HepG2 (cell line): ENCODE measurements around the gene ADGRL2. TPM values are rescaled to one million over a fixed set of nuclear protein-coding genes. Genes with fewer than 3 reads are reported as not detected.

Experiments
- ATAC-seq: fragments of 200-7000 bp; cut with Tn5 transposase; 3 replicates; pipeline ENCODE4 v1.9.1; 2020; ENCODE audit warnings: mild to moderate bottlenecking, moderate library complexity
- BruUV-seq: library from RNA; stranded (reverse); fragments of 400-500 nt; replicated peaks from 2 replicates; lab custom pipeline; 2021; lab: Mats Ljungman, UMichigan
- CTCF ChIA-PET: fragments of 300-600 bp; formaldehyde crosslinking; extraction: SDS; loops from one replicate; lab custom pipeline; 2021; ENCODE audit warnings: low total read pairs, inconsistent platforms, low intra/inter-chr PET ratio; lab: Yijun Ruan, JAX
- POLR2A ChIA-PET: fragments of 350-600 bp; sonication (Branson Sonifier 250); formaldehyde crosslinking; loops from one replicate; lab custom pipeline; 2020; ENCODE audit warnings: antibody characterized with exemption, inconsistent platforms; lab: Yijun Ruan, JAX
- DNase-seq: peaks from one replicate; pipeline ENCODE4 v3.0.0-alpha.2; 2015; ENCODE audit warnings: low spot score
- FAIRE-seq: peaks from 3 replicates; lab custom pipeline; 2011; peaks lifted over from hg19 to GRCh38; lab: Jason Lieb, UNC
- H2AFZ ChIP-seq: one replicate; pipeline ENCODE4 v1.6.1; 2011; ENCODE audit warnings: low read length, inconsistent platforms
- H3K27ac ChIP-seq: fragments of 300-600 bp; 3 replicates; pipeline ENCODE4 v1.8.0; 2011; ENCODE audit warnings: mixed run types, mild to moderate bottlenecking, mixed read lengths, low read length, inconsistent platforms; ENCODE audit not compliant: insufficient read depth; ENCODE audit errors: extremely low read length
- H3K27me3 ChIP-seq, 2 experiments: fragments of 200-600 bp in 1 of 2; 2 replicates in 1 of 2; 3 replicates in 1 of 2; pipeline versions ENCODE4 v1.6.0 to v1.8.0; 2011; ENCODE audit warnings: low read length in 2 of 2, mild to moderate bottlenecking in 2 of 2, moderate library complexity in 2 of 2, inconsistent platforms in 1 of 2; ENCODE audit not compliant: insufficient read depth in 2 of 2, control insufficient read depth in 1 of 2
- H3K36me3 ChIP-seq, 2 experiments: fragments of 200-600 bp in 1 of 2; replicated peaks in 1 of 2; 2 replicates in 1 of 2; 3 replicates in 1 of 2; pipeline versions ENCODE4 v1.5.1 to v1.8.0; 2011; ENCODE audit warnings: low read length in 2 of 2, inconsistent platforms in 1 of 2; ENCODE audit not compliant: insufficient read depth in 2 of 2, control insufficient read depth in 1 of 2
- H3K4me1 ChIP-seq: 2 replicates; pipeline ENCODE4 v1.5.1; 2012; ENCODE audit warnings: low read length, inconsistent platforms; ENCODE audit not compliant: insufficient read depth
- H3K4me2 ChIP-seq: 2 replicates; pipeline ENCODE4 v1.6.0; 2011; ENCODE audit warnings: low read depth, low read length, inconsistent platforms
- H3K4me3 ChIP-seq, 3 experiments: fragments of 200-600 bp in 1 of 3; sonication (generic), shearing (Covaris generic) in 1 of 3; replicated peaks in 1 of 3; 2 replicates each; pipeline ENCODE4 v1.5.1; 2011 to 2016; ENCODE audit warnings: low read length in 3 of 3, inconsistent platforms in 2 of 3, low read depth in 2 of 3, mild to moderate bottlenecking in 2 of 3, control low read depth in 1 of 3, mixed read lengths in 1 of 3; ENCODE audit not compliant: insufficient read depth in 1 of 3
- H3K79me2 ChIP-seq: one replicate; pipeline ENCODE4 v1.6.1; 2011; ENCODE audit warnings: low read length, inconsistent platforms; ENCODE audit not compliant: insufficient read depth
- H3K9ac ChIP-seq: 2 replicates; pipeline ENCODE4 v1.6.0; 2011; ENCODE audit warnings: mild to moderate bottlenecking, low read depth, low read length, inconsistent platforms; ENCODE audit not compliant: insufficient read depth
- H3K9me3 ChIP-seq: 2 replicates; pipeline ENCODE4 v1.5.1; 2012; ENCODE audit warnings: mild to moderate bottlenecking, low read length
- H4K20me1 ChIP-seq: 2 replicates; pipeline ENCODE4 v1.6.0; 2011; ENCODE audit warnings: inconsistent platforms, mild to moderate bottlenecking, low read length, moderate library complexity; ENCODE audit not compliant: insufficient read depth
- DRAP1 ChIP-seq: IDR thresholded peaks from 2 replicates; pipeline ENCODE4 v1.6.1; 2016; ENCODE audit warnings: missing genetic modification reagents, missing compliant biosample characterization
- FOXA1 ChIP-seq, 2 experiments: fragments of 450-650 bp in 1 of 2; sonication (generic) in 1 of 2; formaldehyde crosslinking in 1 of 2; IDR thresholded peaks; 2 replicates each; pipeline versions ENCODE4 v1.4.0 to v1.6.1; 2016 to 2020; ENCODE audit warnings: missing genetic modification reagents in 1 of 2
- SP2 ChIP-seq: sonication (generic); formaldehyde crosslinking; IDR thresholded peaks from 2 replicates; pipeline ENCODE4 v1.5.1; 2020; ENCODE audit warnings: mild to moderate bottlenecking, missing genetic modification reagents
- ZFP91 ChIP-seq: sonication (generic); formaldehyde crosslinking; IDR thresholded peaks from 2 replicates; pipeline ENCODE4 v1.9.0; 2022; ENCODE audit warnings: missing genetic modification reagents, mild to moderate bottlenecking, borderline replicate concordance
- ZNF224 ChIP-seq: sonication (generic); formaldehyde crosslinking; IDR thresholded peaks from 2 replicates; pipeline ENCODE4 v1.5.0; 2020; ENCODE audit warnings: mild to moderate bottlenecking, missing genetic modification reagents
- ZNF720 ChIP-seq: sonication (generic); formaldehyde crosslinking; IDR thresholded peaks from 2 replicates; pipeline ENCODE4 v1.4.0; 2020; ENCODE audit warnings: missing genetic modification reagents
- ZNF839 ChIP-seq: sonication (generic); formaldehyde crosslinking; IDR thresholded peaks from 2 replicates; pipeline ENCODE4 v1.4.0; 2020; ENCODE audit warnings: missing genetic modification reagents, mild to moderate bottlenecking, borderline replicate concordance
- ZNF878 ChIP-seq: sonication (generic); formaldehyde crosslinking; IDR thresholded peaks from 2 replicates; pipeline ENCODE4 v1.8.1; 2023; ENCODE audit warnings: mild to moderate bottlenecking, missing genetic modification reagents, moderate library complexity
- WGBS: methylation state at CpG from one replicate; pipeline ENCODE4 v1.1.6; 2017; ENCODE audit warnings: low lambda C conversion rate; 5-methylcytosine and 5-hydroxymethylcytosine counted together
- in situ Hi-C: cut with HindIII; loops from 2 replicates; pipeline ENCODE4 v1.10.0; 2017; ENCODE audit warnings: low pct_unique_long_range_greater_than_20kb; ENCODE audit not compliant: extremely low pct_ligation_motif_present
- intact Hi-C: fragments of 100-400 bp; cut with micrococcal nuclease; formaldehyde crosslinking; loops from one replicate; pipeline ENCODE4 v1.10.0; 2022; ENCODE audit not compliant: unreplicated experiment
- polyA plus RNA-seq, 8 experiments: library from polyadenylated mRNA; depleted of rRNA in 3 of 8; stranded (reverse) in 7 of 8; unstranded in 1 of 8; fragments of >200 nt; fragmentation: Illumina TruSeq in 4 of 8; extraction: Trizol in 4 of 8; gene quantifications; 2 replicates each; pipeline versions ENCODE4 v1.2.1 to v1.2.3, GENCODE V29; 2011 to 2016; ENCODE audit warnings: low read depth in 4 of 8, missing spikeins in 1 of 8, mixed read lengths in 1 of 8; ENCODE audit not compliant: insufficient read depth in 1 of 8
- total RNA-seq, 5 experiments: library from RNA; depleted of rRNA; stranded (reverse); fragments of >200 nt; fragmentation: Illumina TruSeq; extraction: Trizol; gene quantifications; 2 replicates each; pipeline ENCODE4 v1.2.3, GENCODE V29; 2016; ENCODE audit warnings: low read depth in 1 of 5
- TF ChIP-seq, protein P1 (sequence below): sonication (generic); formaldehyde crosslinking; IDR thresholded peaks from 2 replicates; pipeline ENCODE4 v1.8.1; 2022; ENCODE audit warnings: mild to moderate bottlenecking, missing genetic modification reagents
- TF ChIP-seq, protein P2 (sequence below): sonication (generic); formaldehyde crosslinking; IDR thresholded peaks from 2 replicates; pipeline ENCODE4 v1.4.0; 2020; ENCODE audit warnings: mild to moderate bottlenecking, missing genetic modification reagents

ADGRL2 gene
- total and polyA plus RNA-seq, 2 of the 13 experiments (the other 11 are each of a cell fraction or from before 2014, with no cell fraction given) = 15.3 to 31.6 TPM

GRCh38 chr1:81836007-81836626 is 35.4 kb downstream of the ADGRL2 start:
- H3K4me2 ChIP-seq = no peak overlapping the region
- no peak overlapping the region for H3K27ac ChIP-seq
- POLR2A ChIA-PET = no interaction called here
- in situ Hi-C loops (no loop called here), intact Hi-C loops (no loop called here)
- H2AFZ ChIP-seq = no peak overlapping the region
- ATAC-seq (no peak), FAIRE-seq (no peak)
- H3K9ac ChIP-seq = no peak overlapping the region
- no peaks in the 10 kb centered on the region; the same call in 1 of the 2 replicates for H4K20me1 ChIP-seq
- 38% methylated on average over 4 of the region's 4 CpGs for WGBS
- H3K4me3 ChIP-seq = no peak overlapping the region
- H3K4me1 ChIP-seq = no peaks in the 10 kb centered on the region
- CTCF ChIA-PET = no interaction called here
- no peaks in the 10 kb centered on the region for H3K27me3 ChIP-seq
- H3K9me3 ChIP-seq = no peaks in the 10 kb centered on the region
- H3K79me2 ChIP-seq = peaks cover 17% of the 10 kb centered on the region
- TF ChIP-seq ZNF224 (CRISPR knock-in tag) (no peak), SP2 (no peak), ZNF878 (no peak), ZNF720 (no peak), FOXA1 (IDR thresholded peaks at IDR 0.05) (no peak), FOXA1 (CRISPR knock-in tag; IDR thresholded peaks at IDR 0.05) (no peak), DRAP1 (CRISPR knock-in tag) (no peak), ZNF839 (CRISPR knock-in tag) (no peak), ZFP91 (CRISPR knock-in tag) (no peak)
- TF ChIP-seq, protein P1, sequence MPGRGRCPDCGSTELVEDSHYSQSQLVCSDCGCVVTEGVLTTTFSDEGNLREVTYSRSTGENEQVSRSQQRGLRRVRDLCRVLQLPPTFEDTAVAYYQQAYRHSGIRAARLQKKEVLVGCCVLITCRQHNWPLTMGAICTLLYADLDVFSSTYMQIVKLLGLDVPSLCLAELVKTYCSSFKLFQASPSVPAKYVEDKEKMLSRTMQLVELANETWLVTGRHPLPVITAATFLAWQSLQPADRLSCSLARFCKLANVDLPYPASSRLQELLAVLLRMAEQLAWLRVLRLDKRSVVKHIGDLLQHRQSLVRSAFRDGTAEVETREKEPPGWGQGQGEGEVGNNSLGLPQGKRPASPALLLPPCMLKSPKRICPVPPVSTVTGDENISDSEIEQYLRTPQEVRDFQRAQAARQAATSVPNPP (CRISPR knock-in tag) = no peak
- TF ChIP-seq, protein P2, sequence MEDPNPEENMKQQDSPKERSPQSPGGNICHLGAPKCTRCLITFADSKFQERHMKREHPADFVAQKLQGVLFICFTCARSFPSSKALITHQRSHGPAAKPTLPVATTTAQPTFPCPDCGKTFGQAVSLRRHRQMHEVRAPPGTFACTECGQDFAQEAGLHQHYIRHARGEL (CRISPR knock-in tag) = no peak
- TF ChIP-seq, all 625 proteins: peak for 0
- no peak for DNase-seq
- BruUV-seq = no TSS peak
- no peaks in the 10 kb centered on the region for H3K36me3 ChIP-seq
